Urothelium cell line (cell line): ENCODE data around the gene CCDC169.

Experiments used
- DNase-seq: peaks from one replicate; pipeline ENCODE4 v3.0.0; 2011; ENCODE audit warnings: low spot score, mixed read lengths
- FAIRE-seq: peaks from 2 replicates; lab custom pipeline; 2011; peaks lifted over from hg19 to GRCh38; lab: Jason Lieb, UNC

The CCDC169 gene

GRCh38 chr13:36248700-36249099 is 48.9 kb downstream of the CCDC169 start:
- no peak for FAIRE-seq
- no peak for DNase-seq

- DNase-seq (no peak), FAIRE-seq (no peak)
These were observed 52.6 kb downstream of the CCDC169 start for GRCh38 chr13:36244990-36245389.

- DNase-seq (no peak), FAIRE-seq (no peak)
These were observed 53.5 kb downstream of the CCDC169 start for GRCh38 chr13:36244073-36244472.

GRCh38 chr13:36242761-36243160 is 54.9 kb downstream of the CCDC169 start:
- FAIRE-seq (no peak), DNase-seq (no peak)

- no peak for DNase-seq
- FAIRE-seq = no peak
These were observed 66.4 kb downstream of the CCDC169 start for GRCh38 chr13:36231236-36231635.

GRCh38 chr13:36224730-36225129 is 72.9 kb downstream of the CCDC169 start:
- DNase-seq (no peak), FAIRE-seq (no peak)

GRCh38 chr13:36219883-36220282 is 77.7 kb downstream of the CCDC169 start:
- no peak for FAIRE-seq
- DNase-seq = no peak

GRCh38 chr13:36217456-36217855 is 80.2 kb downstream of the CCDC169 start:
- FAIRE-seq = no peak
- no peak for DNase-seq

GRCh38 chr13:36214163-36214921 is 83.3 kb downstream of the CCDC169 start, which contains the start of gene SOHLH2:
SOHLH2 (minus strand) TSS chr13:36214556; CDS start chr13:36214526, 30 bp downstream.
- DNase-seq (no peak), FAIRE-seq (no peak)

GRCh38 chr13:36212789-36213188 is 84.8 kb downstream of the CCDC169 start:
- no peak for DNase-seq
- no peak for FAIRE-seq

- DNase-seq (no peak), FAIRE-seq (no peak)
These were observed 86.0 kb downstream of the CCDC169 start for GRCh38 chr13:36211567-36211966.

- FAIRE-seq (no peak), DNase-seq (no peak)
These were observed 86.9 kb downstream of the CCDC169 start for GRCh38 chr13:36210738-36211137.

- DNase-seq = no peak
- FAIRE-seq = no peak
These were observed 89.9 kb downstream of the CCDC169 start for GRCh38 chr13:36207672-36208071.

- FAIRE-seq (no peak), DNase-seq (no peak)
These were observed 104.3 kb downstream of the CCDC169 start for GRCh38 chr13:36193151-36193855.

- no peak for DNase-seq
- no peak for FAIRE-seq
These were observed 105.4 kb downstream of the CCDC169 start for GRCh38 chr13:36192166-36192565.

GRCh38 chr13:36190771-36191170 is 106.8 kb downstream of the CCDC169 start:
- FAIRE-seq = no peak
- DNase-seq = no peak

GRCh38 chr13:36188441-36188840 is 109.2 kb downstream of the CCDC169 start:
- DNase-seq (no peak), FAIRE-seq (no peak)

- DNase-seq (no peak), FAIRE-seq (no peak)
These were observed 113.7 kb downstream of the CCDC169 start for GRCh38 chr13:36183901-36184300.
